MM.1S (cell line): ENCODE data around the gene TAF1L.

Experiments
- CTCF ChIP-seq: fragments of 300-600 bp; sonication (generic); IDR thresholded peaks from 2 replicates; pipeline ENCODE4 v1.5.1; 2016; ENCODE audit warnings: antibody characterized with exemption, low read length, mixed read lengths
- EZH2 ChIP-seq: fragments of 300-600 bp; sonication (generic); optimal IDR thresholded peaks from 2 replicates; pipeline ENCODE3; 2017; ENCODE audit warnings: low read depth, mild to moderate bottlenecking, antibody characterized with exemption, low read length, mixed read lengths

- TF ChIP-seq CTCF = no peak
- TF ChIP-seq EZH2 = no peak
Observed at GRCh38 chr9:32590476-32590875, 45.0 kb downstream of the TAF1L start.
